Sigmoid colon (tissue), 3 donors: ENCODE measurements around the gene WDR48.

ENCODE experiments used
- CTCF ChIP-seq, 4 experiments: fragments of 450-650 bp in 3 of 4; fragments of 200-600 bp in 1 of 4; IDR thresholded peaks; one replicate each; pipeline ENCODE4 v1.5.1; 2016 to 2019; ENCODE audit warnings: antibody characterized with exemption in 4 of 4, mild to moderate bottlenecking in 3 of 4, moderate library complexity in 2 of 4
- POLR2A ChIP-seq, 2 donors: fragments of 450-650 bp; IDR thresholded peaks; one replicate each; pipeline ENCODE4 v1.6.1; 2016; ENCODE audit warnings: antibody characterized with exemption in 2 of 2, mild to moderate bottlenecking in 2 of 2, moderate library complexity in 2 of 2

GRCh38 chr3:39144748-39145380 is 93.0 kb downstream of the WDR48 start:
- no peak for TF ChIP-seq CTCF (IDR thresholded peaks at IDR 0.05)
- no peak for TF ChIP-seq POLR2A (IDR thresholded peaks at IDR 0.05)
